CD1c-positive myeloid dendritic cell (primary cell): ENCODE data around the gene PHB1.
A peak's percentile ranks its signal among the peaks of the same experiment; 100 is the strongest.

ENCODE experiments used
- DNase-seq: peaks from one replicate; pipeline ENCODE4 v3.0.0-alpha.2; 2016; ENCODE audit errors: extremely low spot score

PHB1 gene

GRCh38 chr17:49406421-49407061 lies 8.1 kb downstream of the PHB1 start:
- no peak for DNase-seq

- no peak for DNase-seq
These were observed 9.8 kb downstream of the PHB1 start for GRCh38 chr17:49404906-49405305.

- no peak for DNase-seq
These were observed 10.3 kb downstream of the PHB1 start for GRCh38 chr17:49404361-49404760.

- DNase-seq, result no peak
These were observed 11.0 kb downstream of the PHB1 start for GRCh38 chr17:49403514-49404289.

GRCh38 chr17:49402706-49403105 lies 12.0 kb downstream of the PHB1 start:
- DNase-seq, result no peak

GRCh38 chr17:49401971-49402611 lies 12.6 kb downstream of the PHB1 start:
- DNase-seq, result no peak

DNA sequence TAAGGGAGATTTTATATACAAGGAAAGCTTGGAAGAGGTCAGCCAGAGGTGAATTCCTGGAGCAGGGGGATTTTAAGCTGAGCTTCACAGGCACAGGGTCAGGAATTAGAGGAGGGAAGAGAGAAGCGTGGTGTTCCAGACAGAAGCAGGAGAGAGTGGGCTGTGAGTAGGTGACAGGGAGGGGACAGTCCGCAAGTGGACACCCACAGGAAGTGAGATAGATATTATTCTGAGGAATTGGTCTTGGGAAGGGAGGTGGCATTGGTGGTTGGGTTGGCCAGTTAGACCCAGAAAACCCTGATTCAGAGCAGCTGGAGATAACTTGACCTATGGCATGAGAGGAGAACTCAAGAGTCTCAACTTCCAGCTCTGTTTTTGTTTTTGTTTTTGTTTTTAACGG lies 14.7 kb downstream of the PHB1 start:
- DNase-seq, result peak; percentile 51

DNA sequence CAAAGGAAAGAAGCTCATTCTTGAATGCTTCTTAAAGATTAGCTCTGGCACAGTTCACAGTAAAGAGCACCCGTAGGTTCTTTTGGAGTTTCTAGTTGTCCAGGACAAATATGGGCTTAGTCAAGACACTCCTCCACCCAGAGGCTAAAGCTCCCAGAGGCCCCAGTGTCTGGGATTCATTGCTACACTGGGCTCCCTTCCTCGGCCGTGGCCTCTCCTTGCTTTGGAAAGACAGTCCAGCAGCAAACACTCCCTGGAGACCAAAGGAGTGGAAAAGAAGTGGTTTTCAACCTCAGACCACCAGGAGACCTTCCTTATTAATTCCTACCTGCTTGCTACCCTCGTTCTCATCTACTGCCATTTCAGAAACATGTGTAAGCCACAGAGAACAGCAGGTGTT lies 17.1 kb downstream of the PHB1 start:
- no peak for DNase-seq

GRCh38 chr17:49393491-49394255 lies 21.0 kb downstream of the PHB1 start:
- DNase-seq, result peak; percentile 76

DNA sequence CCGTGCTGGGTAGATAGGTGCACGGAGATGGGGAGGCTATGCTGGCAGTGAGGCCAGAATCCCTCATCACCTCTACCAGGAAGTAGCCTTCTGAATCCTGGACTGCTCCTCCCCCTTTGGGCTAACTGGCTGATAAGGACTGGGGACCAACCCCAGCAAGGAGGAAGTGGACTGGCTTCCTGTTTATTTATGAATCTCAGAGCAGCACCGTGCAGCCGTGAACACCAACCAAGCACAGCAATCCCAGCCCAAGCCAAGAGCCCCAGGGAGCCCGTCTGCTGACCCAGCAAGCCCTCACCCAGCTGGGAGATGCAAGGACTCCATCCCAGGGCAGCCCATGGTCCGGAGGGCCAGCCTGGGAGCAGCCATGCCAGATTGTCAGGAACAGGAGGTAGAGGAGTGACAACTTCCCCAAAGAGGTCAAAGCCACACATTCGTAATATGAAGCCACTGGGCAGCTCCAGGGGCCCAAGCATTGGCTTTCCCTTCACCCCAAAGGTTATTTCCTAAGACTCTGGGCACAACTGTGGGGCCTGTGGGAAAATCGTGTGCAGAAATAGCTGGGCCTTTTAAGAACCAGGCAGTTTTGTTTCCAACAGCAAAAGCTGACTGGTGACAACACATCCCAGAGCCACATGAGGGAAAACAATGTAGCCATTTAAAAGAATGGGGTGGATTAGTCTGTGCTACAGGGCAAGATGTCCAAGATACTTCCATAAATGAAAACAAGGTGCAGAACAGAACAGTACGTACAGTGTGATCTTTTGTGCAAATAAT lies 23.9 kb downstream of the PHB1 start:
- DNase-seq, result peak; percentile 82

GRCh38 chr17:49389514-49390347 lies 25.0 kb downstream of the PHB1 start:
- peak; percentile 42 for DNase-seq

- DNase-seq, result no peak
These were observed 25.8 kb downstream of the PHB1 start for GRCh38 chr17:49388692-49389513.

- DNase-seq, result peak; percentile 25
These were observed 26.4 kb downstream of the PHB1 start for GRCh38 chr17:49388290-49388640.

- no peak for DNase-seq
These were observed 27.0 kb downstream of the PHB1 start for GRCh38 chr17:49387498-49388289.

DNA sequence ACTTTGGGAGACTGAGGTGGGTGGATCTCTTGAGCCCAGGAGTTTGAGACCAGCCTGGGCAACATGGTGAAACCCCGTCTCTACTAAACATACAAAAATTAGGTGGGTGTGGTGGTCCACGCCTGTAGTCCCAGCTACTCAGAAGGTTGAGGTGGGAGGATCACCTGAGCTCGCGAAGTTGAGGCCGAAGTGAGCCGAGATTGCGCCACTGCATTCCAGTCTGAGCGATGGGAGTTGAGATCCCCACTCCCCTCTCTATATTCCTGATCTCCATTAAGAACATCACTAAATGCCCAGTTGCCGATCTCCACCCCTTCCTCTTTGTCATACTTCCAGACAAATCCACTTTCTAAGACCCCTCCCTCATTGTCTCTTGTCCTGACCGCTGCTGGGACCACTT lies 28.3 kb downstream of the PHB1 start:
- DNase-seq, result no peak

DNA sequence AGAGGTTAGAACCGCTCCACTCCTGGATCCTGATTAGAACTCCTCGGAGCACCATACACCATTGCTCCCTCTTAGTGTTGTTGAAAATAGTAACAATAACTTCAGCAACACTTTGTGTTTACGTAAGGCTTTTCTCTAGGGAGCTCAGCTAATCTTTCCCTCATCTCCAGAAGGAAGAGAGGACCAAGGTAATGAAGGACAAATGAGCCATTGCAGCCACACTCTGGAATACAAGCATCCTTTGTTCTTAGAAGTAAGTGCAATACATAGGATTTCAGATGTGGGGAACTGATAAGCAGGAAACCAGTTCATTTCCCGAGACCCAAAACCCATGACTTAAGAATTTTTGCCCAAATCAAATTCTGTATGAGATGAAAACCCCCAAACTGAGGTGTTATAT lies 29.7 kb downstream of the PHB1 start:
- no peak for DNase-seq

DNA sequence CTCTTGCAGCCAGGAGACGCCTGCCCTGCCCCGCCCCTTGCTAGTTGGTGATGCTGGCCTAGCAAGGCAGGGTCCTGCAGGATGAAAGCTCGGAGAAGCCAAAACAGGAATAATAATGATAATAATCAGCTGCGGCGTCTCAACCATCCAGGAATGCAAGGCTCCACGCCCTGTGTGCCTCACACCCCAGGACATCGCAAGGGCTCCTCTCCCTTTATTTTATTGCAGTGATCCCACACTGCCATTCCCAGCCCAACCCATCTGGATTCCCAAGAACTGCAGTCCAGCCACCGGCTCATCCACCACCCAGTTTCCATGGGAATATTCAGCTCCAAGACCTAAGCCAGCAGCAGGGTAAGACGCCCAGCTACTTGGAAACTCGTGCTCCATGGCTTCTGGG lies 31.6 kb downstream of the PHB1 start:
- no peak for DNase-seq

GRCh38 chr17:49382556-49382955 lies 32.1 kb downstream of the PHB1 start:
- DNase-seq, result no peak

GRCh38 chr17:49381793-49382192 lies 32.9 kb downstream of the PHB1 start:
- no peak for DNase-seq
